ENCODE measurements around the gene CLIC1. TPM values are rescaled to one million over a fixed set of nuclear protein-coding genes. Genes with fewer than 3 reads are reported as not detected.

The CLIC1 gene
- total RNA-seq, 1 donor from 2014 or later, result 281 TPM

GRCh38 chr6:31762356-31762755, 26.0 kb upstream of the CLIC1 start, which contains the start of gene SAPCD1:
TSS of gene SAPCD1 (plus strand) at chr6:31762656. CDS start at chr6:31763055, 399 bp downstream.
- DNase-seq (ENCODE audit: low spot score in 2 of 2), result no peak
- no peaks in the 10 kb centered on the region for H3K4me1 ChIP-seq
- no peaks in the 10 kb centered on the region for H3K36me3 ChIP-seq
- intact Hi-C loops (cut with DNase I), result no loop called here
- no peak for TF ChIP-seq CTCF (IDR thresholded peaks at IDR 0.05)
- no peaks in the 10 kb centered on the region for H3K27me3 ChIP-seq
- H3K9me3 ChIP-seq, result no peaks in the 10 kb centered on the region
- H3K27ac ChIP-seq, result no peak within 1 kb of the TSS
- no peak within 1 kb of the TSS for H3K4me3 ChIP-seq

- H3K27me3 ChIP-seq, result no peaks in the 10 kb centered on the region
- no peak overlapping the region for H3K4me3 ChIP-seq
- no peak for DNase-seq (ENCODE audit: low spot score in 2 of 2)
- no peaks in the 10 kb centered on the region for H3K36me3 ChIP-seq
- no peak overlapping the region for H3K27ac ChIP-seq
- H3K9me3 ChIP-seq, result no peaks in the 10 kb centered on the region
- intact Hi-C loops (cut with DNase I), result no loop called here
- no peak for TF ChIP-seq CTCF (IDR thresholded peaks at IDR 0.05)
- H3K4me1 ChIP-seq, result no peaks in the 10 kb centered on the region
Measured at GRCh38 chr6:31761343-31761742, 25.0 kb upstream of the CLIC1 start.

- Histone ChIP-seq H3K27ac (no peak overlapping the region), H3K4me3 (no peak overlapping the region), H3K4me1 (no peaks in the 10 kb centered on the region), H3K36me3 (no peaks in the 10 kb centered on the region), H3K27me3 (no peaks in the 10 kb centered on the region), H3K9me3 (no peaks in the 10 kb centered on the region)
- no peak for TF ChIP-seq CTCF (IDR thresholded peaks at IDR 0.05)
- DNase-seq (ENCODE audit: low spot score in 2 of 2), result no peak
- intact Hi-C loops (cut with DNase I), result no loop called here
Measured at GRCh38 chr6:31760790-31761189, 24.5 kb upstream of the CLIC1 start.

- no peaks in the 10 kb centered on the region for H3K27me3 ChIP-seq
- no peak for DNase-seq (ENCODE audit: low spot score in 2 of 2)
- intact Hi-C loops (cut with DNase I), result no loop called here
- no peaks in the 10 kb centered on the region for H3K4me1 ChIP-seq
- no peak for TF ChIP-seq CTCF (IDR thresholded peaks at IDR 0.05)
- no peaks in the 10 kb centered on the region for H3K36me3 ChIP-seq
- no peak overlapping the region for H3K27ac ChIP-seq
- H3K9me3 ChIP-seq, result no peaks in the 10 kb centered on the region
- H3K4me3 ChIP-seq, result no peak overlapping the region
Measured at GRCh38 chr6:31758281-31758680, 22.0 kb upstream of the CLIC1 start.

- no peak for TF ChIP-seq CTCF (IDR thresholded peaks at IDR 0.05)
- Histone ChIP-seq H3K4me1 (no peaks in the 10 kb centered on the region), H3K27ac (no peak overlapping the region), H3K27me3 (no peaks in the 10 kb centered on the region), H3K4me3 (no peak overlapping the region), H3K36me3 (no peaks in the 10 kb centered on the region), H3K9me3 (no peaks in the 10 kb centered on the region)
- DNase-seq (ENCODE audit: low spot score in 2 of 2), result no peak
- intact Hi-C loops (cut with DNase I), result no loop called here
Measured at GRCh38 chr6:31752739-31753319, 16.5 kb upstream of the CLIC1 start.

Data from ascending aorta (tissue), 2 donors.